ENCODE data around the gene TP53.

Gene TP53

GRCh38 chr17:7667656-7668406, 19.5 kb downstream of the TP53 start:
- peak; percentile 70 for DNase-seq (ENCODE audit: insufficient read length, low spot score)
- peak; percentile 44 for FAIRE-seq
- no peak for TF ChIP-seq CTCF (IDR thresholded peaks at IDR 0.05; ENCODE audit: insufficient read depth, missing control alignments)

- no peak for FAIRE-seq
These were observed 30.2 kb downstream of the TP53 start for GRCh38 chr17:7656958-7657609.

GRCh38 chr17:7655541-7655840, 31.8 kb downstream of the TP53 start:
- no peak for FAIRE-seq
- TF ChIP-seq CTCF (IDR thresholded peaks at IDR 0.05; ENCODE audit: insufficient read depth, missing control alignments), result no peak
- DNase-seq (ENCODE audit: insufficient read length, low spot score), result no peak

More at GRCh38 chr17:7656958-7657609, 30.2 kb downstream of the TP53 start:
- no peak for TF ChIP-seq CTCF (IDR thresholded peaks at IDR 0.05; ENCODE audit: insufficient read depth, missing control alignments)
- no peak for DNase-seq (ENCODE audit: insufficient read length, low spot score)

- no peak for TF ChIP-seq CTCF (IDR thresholded peaks at IDR 0.05; ENCODE audit: insufficient read depth, missing control alignments)
- FAIRE-seq, result no peak
- DNase-seq (ENCODE audit: insufficient read length, low spot score), result no peak
These were observed 32.3 kb downstream of the TP53 start for GRCh38 chr17:7654832-7655540.

GRCh38 chr17:7652388-7653356, 34.6 kb downstream of the TP53 start:
- DNase-seq (ENCODE audit: insufficient read length, low spot score) (no peak), FAIRE-seq (no peak)
- no peak for TF ChIP-seq CTCF (IDR thresholded peaks at IDR 0.05; ENCODE audit: insufficient read depth, missing control alignments)

- FAIRE-seq, result no peak
- TF ChIP-seq CTCF (IDR thresholded peaks at IDR 0.05; ENCODE audit: insufficient read depth, missing control alignments), result no peak
- no peak for DNase-seq (ENCODE audit: insufficient read length, low spot score)
These were observed 35.5 kb downstream of the TP53 start for GRCh38 chr17:7651665-7652387.

All from D721Med (cell line).